Measurements from ENCODE around the gene LRFN2.

GRCh38 chr6:40529040-40529439 lies 58.1 kb downstream of the LRFN2 start:
- TF ChIP-seq SMC3 (conservative IDR thresholded peaks at IDR 0.05; ENCODE audit: poor library complexity) = no peak
- TF ChIP-seq, protein P1, sequence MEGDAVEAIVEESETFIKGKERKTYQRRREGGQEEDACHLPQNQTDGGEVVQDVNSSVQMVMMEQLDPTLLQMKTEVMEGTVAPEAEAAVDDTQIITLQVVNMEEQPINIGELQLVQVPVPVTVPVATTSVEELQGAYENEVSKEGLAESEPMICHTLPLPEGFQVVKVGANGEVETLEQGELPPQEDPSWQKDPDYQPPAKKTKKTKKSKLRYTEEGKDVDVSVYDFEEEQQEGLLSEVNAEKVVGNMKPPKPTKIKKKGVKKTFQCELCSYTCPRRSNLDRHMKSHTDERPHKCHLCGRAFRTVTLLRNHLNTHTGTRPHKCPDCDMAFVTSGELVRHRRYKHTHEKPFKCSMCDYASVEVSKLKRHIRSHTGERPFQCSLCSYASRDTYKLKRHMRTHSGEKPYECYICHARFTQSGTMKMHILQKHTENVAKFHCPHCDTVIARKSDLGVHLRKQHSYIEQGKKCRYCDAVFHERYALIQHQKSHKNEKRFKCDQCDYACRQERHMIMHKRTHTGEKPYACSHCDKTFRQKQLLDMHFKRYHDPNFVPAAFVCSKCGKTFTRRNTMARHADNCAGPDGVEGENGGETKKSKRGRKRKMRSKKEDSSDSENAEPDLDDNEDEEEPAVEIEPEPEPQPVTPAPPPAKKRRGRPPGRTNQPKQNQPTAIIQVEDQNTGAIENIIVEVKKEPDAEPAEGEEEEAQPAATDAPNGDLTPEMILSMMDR (IDR thresholded peaks at IDR 0.05; ENCODE audit: poor library complexity, severe bottlenecking) = no peak
- TF ChIP-seq EP300 (conservative IDR thresholded peaks at IDR 0.05; ENCODE audit: poor library complexity, severe bottlenecking) = no peak
- no peak for TF ChIP-seq POLR2AphosphoS5 (IDR thresholded peaks at IDR 0.05)
- TF ChIP-seq RAD21 (conservative IDR thresholded peaks at IDR 0.05) = no peak
- TF ChIP-seq EZH2 (IDR thresholded peaks at IDR 0.05; ENCODE audit: borderline replicate concordance, insufficient read depth, low read length, poor library complexity, severe bottlenecking) = no peak
- TF ChIP-seq REST (IDR thresholded peaks at IDR 0.05; ENCODE audit: borderline replicate concordance) = no peak

Measured in neural cell (in vitro differentiated cells).